NCI-H460 (cell line): Measurements from ENCODE around the gene ZMYND15. TPM values are rescaled to one million over a fixed set of nuclear protein-coding genes. Genes with fewer than 3 reads are reported as not detected.
A peak's percentile ranks its signal among the peaks of the same experiment; 100 is the strongest.

ENCODE experiments used
- DNase-seq: peaks from one replicate; pipeline ENCODE4 v3.0.0-alpha.2; 2016; ENCODE audit warnings: low read depth; ENCODE audit errors: extremely low read depth
- total RNA-seq: library from RNA; depleted of rRNA; stranded (reverse); fragments of >200 nt; shearing (Covaris generic); gene quantifications from 2 replicates; pipeline ENCODE4 v1.2.3, GENCODE V29; 2014; rRNA removed

ZMYND15 gene
- total RNA-seq, 1 experiment from 2014 or later = 0.22 TPM

DNA sequence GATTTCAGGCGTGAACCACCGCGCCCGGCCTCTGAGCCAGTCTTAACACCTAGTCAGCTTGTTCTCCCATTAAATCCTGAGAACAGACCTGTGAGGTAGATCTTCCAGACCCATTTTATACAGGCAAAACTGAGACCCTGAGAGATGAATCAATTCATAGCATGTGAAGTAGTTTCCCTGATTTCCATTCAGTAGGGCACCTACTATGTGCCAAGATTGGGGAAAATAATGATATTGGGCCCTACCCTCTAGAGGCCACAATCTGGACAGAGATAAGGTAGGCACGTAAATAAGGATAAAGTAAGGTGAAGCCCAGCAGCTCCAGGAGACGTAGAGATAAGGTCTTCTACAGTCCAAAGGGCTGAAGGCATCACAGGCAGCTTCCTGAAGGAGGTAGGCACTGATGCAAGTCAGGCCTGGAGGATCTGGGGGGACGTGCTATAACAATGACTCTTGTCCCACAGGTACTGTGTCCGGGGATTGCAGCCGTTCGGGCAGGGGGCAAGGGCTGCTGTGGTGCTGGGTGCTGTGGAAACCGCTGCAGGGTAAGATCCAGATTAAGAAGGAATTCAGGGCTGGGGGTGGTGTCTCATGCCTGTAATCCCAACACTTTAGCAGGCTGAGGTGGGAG, 40.8 kb downstream of the ZMYND15 start:
- no peak for DNase-seq

DNA sequence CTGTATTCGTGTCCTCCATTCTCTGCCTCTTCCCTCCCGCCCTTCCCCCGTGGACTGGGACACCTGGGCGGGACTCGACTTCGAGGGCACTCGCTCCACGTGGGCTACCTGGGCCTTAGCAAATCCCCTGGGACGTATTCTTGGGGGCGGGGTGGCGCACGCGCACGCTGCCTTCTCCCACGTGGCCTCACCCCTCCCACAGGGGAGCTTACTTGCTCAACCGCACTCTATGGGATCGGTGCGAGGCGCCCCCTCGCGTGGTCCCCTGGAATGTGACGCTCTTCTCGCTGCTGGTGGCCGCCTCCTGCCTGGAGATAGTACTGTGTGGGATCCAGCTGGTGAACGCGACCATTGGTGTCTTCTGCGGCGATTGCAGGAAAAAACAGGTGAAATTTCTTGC, 43.0 kb downstream of the ZMYND15 start:
- no peak for DNase-seq

DNA sequence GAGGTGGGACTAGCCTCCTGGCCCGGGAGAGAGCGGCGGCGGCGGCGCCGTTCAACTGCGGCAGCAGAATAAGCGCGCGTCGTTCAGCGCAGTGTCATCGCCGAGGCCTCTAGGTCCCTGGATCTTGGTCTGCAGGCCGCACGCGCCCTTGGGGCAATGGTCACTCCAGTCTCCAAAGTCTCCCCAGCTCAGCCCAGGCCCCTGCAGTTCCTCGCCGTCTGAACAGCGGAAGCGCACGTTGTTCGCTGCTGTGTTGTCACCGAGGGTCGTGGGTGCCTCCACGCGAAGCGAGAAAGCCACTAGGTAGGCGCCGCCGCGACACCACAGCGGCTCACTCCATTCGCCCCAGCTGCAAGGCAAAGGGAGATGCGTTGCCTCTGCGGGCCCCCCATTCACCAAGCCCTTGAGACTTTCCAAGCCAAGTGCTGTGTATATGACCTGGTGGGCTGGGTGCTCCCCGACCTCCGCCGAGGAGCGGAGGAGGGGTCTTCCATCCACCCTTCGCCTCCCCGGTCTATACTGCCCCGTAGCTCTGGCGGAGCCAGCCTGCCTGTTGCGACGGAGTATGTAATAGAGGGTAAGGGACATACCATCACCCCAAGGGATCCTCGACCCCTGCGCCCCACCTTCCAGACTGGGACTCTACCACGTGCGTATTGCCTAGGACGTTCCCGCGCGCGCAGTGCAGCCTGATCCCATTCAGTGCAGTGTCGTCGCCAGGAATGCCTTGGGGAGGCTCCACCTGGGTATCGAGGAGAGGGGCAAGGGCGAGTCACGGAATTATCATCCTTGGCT, 45.9 kb downstream of the ZMYND15 start:
- no peak for DNase-seq

DNA sequence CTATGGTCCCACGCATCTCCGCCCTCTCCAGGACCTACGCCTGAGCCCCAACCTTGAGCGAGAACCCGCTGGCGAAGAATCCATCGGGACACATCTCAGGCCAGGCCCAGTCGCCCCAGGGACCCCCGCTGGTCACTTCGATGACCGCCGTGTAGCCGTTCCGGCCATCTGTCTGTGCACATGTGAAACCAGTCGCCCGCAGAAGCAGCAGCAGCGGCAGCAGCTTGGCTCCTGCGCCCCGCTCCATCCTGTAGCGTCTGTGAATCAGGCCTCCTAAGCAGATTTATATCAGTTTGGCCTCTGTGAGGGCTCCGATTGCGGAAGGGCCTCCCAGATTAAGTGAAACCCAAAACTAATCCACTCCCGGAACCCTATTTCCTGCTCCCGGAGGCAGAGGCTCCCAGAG, 46.5 kb downstream of the ZMYND15 start, which contains the start of gene VMO1:
Gene VMO1 (minus strand): TSS at position 259 of the 406 bp plus-strand sequence. CDS start 12 bp downstream, at position 247.
- DNase-seq = no peak

DNA sequence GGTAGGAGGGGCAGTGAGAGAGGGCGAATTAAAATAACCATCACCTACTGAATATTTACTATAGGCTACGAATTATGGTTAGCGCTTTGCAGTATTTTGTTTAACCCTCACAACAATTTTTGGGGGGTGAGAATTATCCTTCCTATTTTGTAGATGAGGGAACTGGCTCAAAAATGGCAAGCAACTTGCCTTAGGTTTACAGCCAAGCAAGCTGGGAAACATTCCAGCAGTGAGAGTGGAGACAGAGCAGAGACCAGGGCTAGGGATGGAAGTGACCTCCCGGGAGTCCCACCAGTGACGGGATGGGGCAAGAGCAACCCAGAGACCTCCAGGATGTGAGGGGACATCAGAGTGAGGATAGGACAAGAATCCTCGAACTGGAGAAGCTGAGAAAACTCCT, 46.9 kb downstream of the ZMYND15 start:
- no peak for DNase-seq

DNA sequence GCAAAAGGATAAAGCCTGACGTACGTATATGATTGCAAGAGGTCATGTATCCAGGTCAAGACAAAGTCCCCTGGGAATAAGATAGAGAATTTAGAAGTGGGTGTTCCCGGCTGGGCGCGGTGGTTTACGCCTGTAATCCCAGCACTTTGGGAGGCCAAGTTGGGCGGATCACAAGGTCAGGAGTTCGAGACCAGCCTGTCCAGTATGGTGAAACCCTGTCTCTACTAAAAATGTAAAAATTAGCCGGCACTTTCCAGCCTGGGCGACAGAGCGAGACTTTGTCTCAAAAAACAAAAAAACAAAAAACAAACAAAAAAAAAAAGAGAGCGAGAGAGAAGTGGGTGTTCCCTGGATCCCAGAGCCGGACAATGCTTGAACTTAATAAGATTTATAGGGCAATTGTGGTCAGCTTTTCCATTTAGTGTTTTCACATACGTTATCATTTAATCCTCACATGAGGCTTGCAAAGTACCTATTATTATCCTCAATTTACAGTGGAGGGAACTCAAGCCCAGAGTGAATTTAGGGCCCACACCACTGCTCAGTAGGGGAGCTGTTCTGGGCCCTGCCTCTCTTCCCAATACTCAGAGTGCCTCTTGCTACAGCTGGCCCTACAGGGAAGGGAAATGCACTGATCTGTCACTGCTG, 48.6 kb downstream of the ZMYND15 start:
- no peak for DNase-seq

DNA sequence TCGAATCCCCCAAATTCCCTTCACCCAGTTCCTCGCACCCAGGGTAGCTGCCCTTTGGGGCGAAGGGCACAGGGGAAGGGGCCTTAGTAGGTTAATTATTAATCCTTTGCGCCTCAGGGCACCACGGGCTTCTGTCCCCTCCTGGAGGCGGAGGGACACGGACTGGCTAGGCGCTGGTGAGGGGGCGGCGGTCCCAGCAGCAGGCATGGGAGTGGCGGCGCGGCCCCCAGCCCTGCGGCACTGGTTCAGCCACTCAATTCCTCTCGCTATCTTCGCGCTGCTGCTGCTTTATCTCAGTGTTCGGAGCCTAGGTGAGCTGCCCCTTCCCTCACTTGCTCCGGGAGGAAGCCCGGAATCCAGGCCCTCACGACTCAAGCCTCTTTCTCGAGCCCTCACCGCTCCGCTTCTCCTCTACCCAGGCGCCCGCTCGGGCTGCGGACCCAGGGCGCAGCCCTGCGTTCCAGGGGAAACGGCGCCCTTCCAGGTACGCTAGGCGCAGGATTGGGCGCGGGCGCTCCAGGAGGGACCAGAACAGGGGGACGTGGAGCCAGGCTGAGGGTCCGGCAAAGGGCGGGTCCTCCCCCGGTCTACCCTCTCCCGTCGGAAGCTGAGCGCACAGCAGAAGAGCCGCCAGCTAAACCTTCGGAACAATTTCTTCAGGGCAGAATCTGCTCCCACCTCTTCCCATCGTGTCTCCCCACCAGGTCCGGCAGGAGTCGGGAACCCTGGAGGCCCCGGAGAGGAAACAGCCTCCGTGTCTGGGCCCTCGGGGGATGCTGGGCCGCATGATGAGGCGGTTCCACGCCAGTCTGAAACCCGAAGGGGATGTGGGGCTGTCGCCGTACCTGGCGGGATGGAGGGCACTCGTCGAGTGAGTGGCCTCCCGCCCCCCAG, 49.4 kb downstream of the ZMYND15 start, which contains the start of gene GLTPD2:
Gene GLTPD2 (plus strand): TSS at position 158 of the 894 bp plus-strand sequence. CDS start 48 bp downstream, at position 206.
- DNase-seq = no peak

DNA sequence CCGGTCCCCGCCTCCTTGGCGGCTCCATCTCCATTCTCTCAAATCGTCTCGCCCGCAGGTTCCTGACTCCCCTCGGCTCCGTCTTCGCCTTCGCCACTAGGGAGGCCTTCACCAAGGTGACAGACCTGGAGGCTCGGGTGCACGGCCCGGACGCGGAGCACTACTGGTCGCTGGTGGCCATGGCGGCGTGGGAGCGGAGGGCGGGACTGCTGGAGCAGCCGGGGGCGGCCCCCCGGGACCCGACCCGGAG, 50.0 kb downstream of the ZMYND15 start:
- DNase-seq = no peak

DNA sequence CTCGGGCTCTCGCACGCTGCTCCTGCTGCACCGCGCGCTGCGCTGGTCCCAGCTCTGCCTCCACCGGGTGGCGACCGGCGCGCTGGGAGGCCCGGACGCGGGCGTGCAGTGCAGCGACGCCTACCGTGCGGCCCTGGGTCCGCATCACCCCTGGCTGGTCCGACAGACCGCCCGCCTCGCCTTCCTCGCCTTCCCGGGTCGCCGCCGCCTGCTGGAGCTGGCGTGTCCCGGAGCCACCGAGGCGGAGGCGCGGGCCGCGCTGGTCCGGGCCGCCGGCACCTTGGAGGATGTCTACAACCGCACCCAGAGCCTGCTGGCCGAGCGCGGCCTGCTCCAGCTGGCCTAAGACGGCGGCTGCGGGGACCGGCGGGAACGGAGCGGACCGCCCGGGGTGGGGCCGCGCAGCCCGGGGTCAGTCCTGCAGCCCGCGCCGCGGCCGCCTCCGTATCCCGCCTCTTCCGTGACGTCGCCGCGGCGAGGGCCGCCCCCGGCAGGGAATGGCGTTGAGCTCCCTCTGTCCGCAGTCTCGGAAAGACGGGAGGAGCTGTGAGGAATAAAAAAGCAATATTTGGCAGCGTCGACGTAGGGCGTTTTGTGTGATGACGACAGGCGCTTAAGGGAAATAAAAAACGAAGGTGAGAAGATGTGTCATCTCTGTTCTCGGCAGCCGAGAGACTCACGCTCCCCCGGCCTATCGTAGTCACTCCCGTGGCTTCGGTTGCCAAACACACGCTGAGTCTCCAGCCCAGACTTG, 50.5 kb downstream of the ZMYND15 start:
- DNase-seq = peak; percentile 84

DNA sequence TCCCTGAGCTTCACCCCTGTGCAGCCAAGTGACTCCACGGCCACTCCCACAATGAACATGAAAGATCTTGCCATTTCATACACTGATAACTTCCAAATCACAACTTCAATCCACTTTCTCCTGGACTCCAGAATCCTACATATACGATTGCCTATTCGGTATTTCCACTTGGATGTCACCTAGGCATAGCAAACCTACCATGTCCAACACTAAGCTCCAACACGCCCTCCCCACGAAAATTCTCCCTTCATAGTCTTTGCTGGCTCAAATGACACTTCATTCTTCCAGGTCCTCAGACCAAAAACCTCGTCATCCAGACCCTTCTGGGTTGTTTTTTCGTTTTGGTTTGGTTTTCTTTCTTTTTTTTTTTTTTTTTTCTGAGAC, 51.1 kb downstream of the ZMYND15 start:
- no peak for DNase-seq

DNA sequence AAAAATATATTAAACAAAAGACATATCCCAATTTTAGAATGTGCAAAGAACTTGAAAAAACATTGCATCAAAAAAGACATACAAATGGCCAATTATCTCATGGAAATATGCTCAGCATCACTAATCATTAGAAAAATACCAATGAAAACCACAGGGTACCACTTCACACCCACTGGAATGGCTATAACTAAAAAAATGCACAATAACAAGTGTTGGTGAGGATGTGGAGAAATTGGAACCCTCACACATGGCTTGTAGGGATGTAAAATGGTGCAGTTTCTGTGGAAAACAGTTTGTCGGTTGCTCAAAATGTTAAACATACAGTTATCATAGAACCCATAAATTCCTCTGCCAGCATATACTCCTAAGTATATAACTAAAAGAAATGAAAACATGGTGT, 55.5 kb downstream of the ZMYND15 start:
- no peak for DNase-seq

Other genes starting within 250 kb of the ZMYND15 start
- 0.52 TPM in 1 of 2 replicates, not detected in the other for gene SPNS2, start 241.0 kb upstream of the ZMYND15 start, total RNA-seq
- gene MYBBP1A, start 184.4 kb upstream of the ZMYND15 start, total RNA-seq = 71.3 and 75.6 TPM in 2 replicates
- not detected in 2 replicates for gene GGT6, start 179.3 kb upstream of the ZMYND15 start, total RNA-seq
- 0.12 and 0.17 TPM in 2 replicates for gene SMTNL2, start 155.3 kb upstream of the ZMYND15 start, total RNA-seq
- gene ALOX15, start 98.2 kb upstream of the ZMYND15 start, total RNA-seq = 2.1 and 2.3 TPM in 2 replicates
- gene PELP1, start 35.7 kb upstream of the ZMYND15 start, total RNA-seq = 58.2 and 61.8 TPM in 2 replicates
- gene ARRB2, start 29.2 kb upstream of the ZMYND15 start, total RNA-seq = 28.8 and 32.9 TPM in 2 replicates
- 21.8 and 24.3 TPM in 2 replicates for gene MED11, start 8.4 kb upstream of the ZMYND15 start, total RNA-seq
- 16.2 and 18.0 TPM in 2 replicates for gene CXCL16, start 95 bp downstream of the ZMYND15 start, total RNA-seq
- not detected in 2 replicates for gene TM4SF5, start 32.1 kb downstream of the ZMYND15 start, total RNA-seq
- not detected in 2 replicates for gene VMO1, start 46.5 kb downstream of the ZMYND15 start, total RNA-seq
- not detected in 2 replicates for gene GLTPD2, start 49.1 kb downstream of the ZMYND15 start, total RNA-seq
- gene PSMB6, start 56.3 kb downstream of the ZMYND15 start, total RNA-seq = 141 and 171 TPM in 2 replicates
- gene PLD2, start 67.3 kb downstream of the ZMYND15 start, total RNA-seq = 9.7 and 14.8 TPM in 2 replicates
- 19.4 and 19.8 TPM in 2 replicates for gene MINK1, start 93.5 kb downstream of the ZMYND15 start, total RNA-seq
- 0.59 and 0.63 TPM in 2 replicates for gene C17orf107, start 159.7 kb downstream of the ZMYND15 start, total RNA-seq
- gene CHRNE, start 163.3 kb downstream of the ZMYND15 start, total RNA-seq = not detected in 2 replicates
- gene GP1BA, start 192.4 kb downstream of the ZMYND15 start, total RNA-seq = not detected in 2 replicates
- 53.4 and 54.3 TPM in 2 replicates for gene SLC25A11, start 200.2 kb downstream of the ZMYND15 start, total RNA-seq
- gene RNF167, start 200.4 kb downstream of the ZMYND15 start, total RNA-seq = 59.5 and 62.7 TPM in 2 replicates
- gene PFN1, start 208.7 kb downstream of the ZMYND15 start, total RNA-seq = 960 and 1,088 TPM in 2 replicates
- gene ENO3, start 211.3 kb downstream of the ZMYND15 start, total RNA-seq = 5.4 and 7.5 TPM in 2 replicates
- gene SPAG7, start 228.0 kb downstream of the ZMYND15 start, total RNA-seq = 56.0 and 57.1 TPM in 2 replicates
- 54.5 and 59.9 TPM in 2 replicates for gene CAMTA2, start 247.8 kb downstream of the ZMYND15 start, total RNA-seq